HepG2 (cell line): ENCODE data around the gene ARHGEF7. TPM values are rescaled to one million over a fixed set of nuclear protein-coding genes. Genes with fewer than 3 reads are reported as not detected.
A peak's percentile ranks its signal among the peaks of the same experiment; 100 is the strongest.

Experiments used
- ARID2 ChIP-seq: sonication (generic); formaldehyde crosslinking; IDR thresholded peaks from 2 replicates; pipeline ENCODE4 v1.8.1; 2022; ENCODE audit warnings: mild to moderate bottlenecking, missing genetic modification reagents, borderline replicate concordance
- FOXM1 ChIP-seq: sonication (generic); formaldehyde crosslinking; IDR thresholded peaks from 2 replicates; pipeline ENCODE4 v1.5.0; 2020; ENCODE audit warnings: missing genetic modification reagents
- GABPA ChIP-seq, 2 experiments: IDR thresholded peaks; 2 replicates each; pipeline ENCODE4 v1.6.1; 2011 to 2016; ENCODE audit warnings: low read depth in 2 of 2, low read length in 1 of 2, missing biosample characterization in 1 of 2, missing genetic modification characterization in 1 of 2
- KLF6 ChIP-seq: IDR thresholded peaks from 2 replicates; pipeline ENCODE4 v1.8.0; 2016; ENCODE audit warnings: missing biosample characterization, missing genetic modification reagents
- KMT2A ChIP-seq: sonication (generic); formaldehyde crosslinking; IDR thresholded peaks from 2 replicates; pipeline ENCODE4 v1.4.0; 2020; ENCODE audit warnings: missing genetic modification reagents
- PHF21A ChIP-seq: sonication (generic); formaldehyde crosslinking; IDR thresholded peaks from 2 replicates; pipeline ENCODE4 v1.5.0; 2020; ENCODE audit warnings: mild to moderate bottlenecking, missing genetic modification reagents
- SETDB1 ChIP-seq: sonication (generic); formaldehyde crosslinking; IDR thresholded peaks from 2 replicates; pipeline ENCODE4 v1.5.1; 2020; ENCODE audit warnings: missing genetic modification reagents, mild to moderate bottlenecking, borderline replicate concordance
- SIN3B ChIP-seq: fragments of 150-350 bp; IDR thresholded peaks from 2 replicates; pipeline ENCODE4 v1.6.1; 2014; ENCODE audit warnings: low read length
- SRF ChIP-seq: IDR thresholded peaks from 2 replicates; pipeline ENCODE4 v1.6.1; 2011; ENCODE audit warnings: mild to moderate bottlenecking, low read depth, low read length, moderate library complexity
- TBP ChIP-seq: sonication (generic); formaldehyde crosslinking; IDR thresholded peaks from 2 replicates; pipeline ENCODE4 v1.5.0; 2020; ENCODE audit warnings: missing genetic modification reagents
- TBX3 ChIP-seq: fragments of 450-650 bp; IDR thresholded peaks from 2 replicates; pipeline ENCODE4 v1.6.1; 2017; ENCODE audit warnings: antibody characterized with exemption, mild to moderate bottlenecking, inconsistent platforms, borderline replicate concordance
- ZBTB21 ChIP-seq: sonication (generic); formaldehyde crosslinking; IDR thresholded peaks from 2 replicates; pipeline ENCODE4 v1.4.0; 2020; ENCODE audit warnings: missing genetic modification reagents
- ZFP36 ChIP-seq: fragments of 150-350 bp; IDR thresholded peaks from 2 replicates; pipeline ENCODE4 v1.6.1; 2018; ENCODE audit warnings: borderline replicate concordance, low read length, low read depth; ENCODE audit not compliant: partially characterized antibody
- ZNF207 ChIP-seq: fragments of 450-650 bp; IDR thresholded peaks from 2 replicates; pipeline ENCODE4 v1.6.1; 2016; ENCODE audit warnings: antibody characterized with exemption, borderline replicate concordance
- ZNF224 ChIP-seq: sonication (generic); formaldehyde crosslinking; IDR thresholded peaks from 2 replicates; pipeline ENCODE4 v1.5.0; 2020; ENCODE audit warnings: mild to moderate bottlenecking, missing genetic modification reagents
- ZNF24 ChIP-seq: fragments of 450-650 bp; IDR thresholded peaks from 2 replicates; pipeline ENCODE4 v1.6.1; 2017; ENCODE audit warnings: antibody characterized with exemption, mild to moderate bottlenecking
- ZNF263 ChIP-seq: sonication (generic); formaldehyde crosslinking; IDR thresholded peaks from 2 replicates; pipeline ENCODE4 v1.4.0; 2020; ENCODE audit warnings: missing genetic modification reagents
- ZNF274 ChIP-seq: sonication (generic); formaldehyde crosslinking; IDR thresholded peaks from 2 replicates; pipeline ENCODE4 v1.5.1; 2020; ENCODE audit warnings: mild to moderate bottlenecking, missing genetic modification reagents
- ZNF333 ChIP-seq: sonication (generic); formaldehyde crosslinking; IDR thresholded peaks from 2 replicates; pipeline ENCODE4 v1.4.0; 2020; ENCODE audit warnings: mild to moderate bottlenecking, missing genetic modification reagents, borderline replicate concordance
- ZNF441 ChIP-seq: sonication (generic); formaldehyde crosslinking; IDR thresholded peaks from 2 replicates; pipeline ENCODE4 v1.7.0; 2021; ENCODE audit warnings: missing genetic modification reagents, borderline replicate concordance
- ZNF451 ChIP-seq: sonication (generic); formaldehyde crosslinking; IDR thresholded peaks from 2 replicates; pipeline ENCODE4 v1.5.0; 2020; ENCODE audit warnings: mild to moderate bottlenecking, missing genetic modification reagents
- ZNF496 ChIP-seq: sonication (generic); formaldehyde crosslinking; IDR thresholded peaks from 2 replicates; pipeline ENCODE4 v1.8.1; 2023; ENCODE audit warnings: mild to moderate bottlenecking, moderate library complexity, missing genetic modification reagents; ENCODE audit not compliant: insufficient replicate concordance
- ZNF629 ChIP-seq: sonication (generic); formaldehyde crosslinking; conservative IDR thresholded peaks from 2 replicates; pipeline ENCODE4 v1.5.0; 2020; ENCODE audit warnings: missing genetic modification reagents
- polyA plus RNA-seq, 8 experiments: library from polyadenylated mRNA; depleted of rRNA in 3 of 8; stranded (reverse) in 7 of 8; unstranded in 1 of 8; fragments of >200 nt; fragmentation: Illumina TruSeq in 4 of 8; extraction: Trizol in 4 of 8; gene quantifications; 2 replicates each; pipeline versions ENCODE4 v1.2.1 to v1.2.3, GENCODE V29; 2011 to 2016; ENCODE audit warnings: low read depth in 4 of 8, missing spikeins in 1 of 8, mixed read lengths in 1 of 8; ENCODE audit not compliant: insufficient read depth in 1 of 8
- total RNA-seq, 5 experiments: library from RNA; depleted of rRNA; stranded (reverse); fragments of >200 nt; fragmentation: Illumina TruSeq; extraction: Trizol; gene quantifications; 2 replicates each; pipeline ENCODE4 v1.2.3, GENCODE V29; 2016; ENCODE audit warnings: low read depth in 1 of 5
- TF ChIP-seq, protein P1 (sequence below): sonication (generic); formaldehyde crosslinking; IDR thresholded peaks from 2 replicates; pipeline ENCODE4 v1.5.0; 2020; ENCODE audit warnings: mild to moderate bottlenecking, missing genetic modification reagents, moderate library complexity
- TF ChIP-seq, protein P2 (sequence below): sonication (generic); formaldehyde crosslinking; IDR thresholded peaks from 2 replicates; pipeline ENCODE4 v1.5.1; 2020; ENCODE audit warnings: missing genetic modification reagents, mild to moderate bottlenecking, borderline replicate concordance
- TF ChIP-seq, protein P3 (sequence below): sonication (generic); formaldehyde crosslinking; IDR thresholded peaks from 2 replicates; pipeline ENCODE4 v1.4.0; 2020; ENCODE audit warnings: missing genetic modification reagents, borderline replicate concordance

Gene ARHGEF7
- total and polyA plus RNA-seq, 2 of the 13 experiments (the other 11 are each of a cell fraction or from before 2014, with no cell fraction given): 15.7 to 22.3 TPM

DNA sequence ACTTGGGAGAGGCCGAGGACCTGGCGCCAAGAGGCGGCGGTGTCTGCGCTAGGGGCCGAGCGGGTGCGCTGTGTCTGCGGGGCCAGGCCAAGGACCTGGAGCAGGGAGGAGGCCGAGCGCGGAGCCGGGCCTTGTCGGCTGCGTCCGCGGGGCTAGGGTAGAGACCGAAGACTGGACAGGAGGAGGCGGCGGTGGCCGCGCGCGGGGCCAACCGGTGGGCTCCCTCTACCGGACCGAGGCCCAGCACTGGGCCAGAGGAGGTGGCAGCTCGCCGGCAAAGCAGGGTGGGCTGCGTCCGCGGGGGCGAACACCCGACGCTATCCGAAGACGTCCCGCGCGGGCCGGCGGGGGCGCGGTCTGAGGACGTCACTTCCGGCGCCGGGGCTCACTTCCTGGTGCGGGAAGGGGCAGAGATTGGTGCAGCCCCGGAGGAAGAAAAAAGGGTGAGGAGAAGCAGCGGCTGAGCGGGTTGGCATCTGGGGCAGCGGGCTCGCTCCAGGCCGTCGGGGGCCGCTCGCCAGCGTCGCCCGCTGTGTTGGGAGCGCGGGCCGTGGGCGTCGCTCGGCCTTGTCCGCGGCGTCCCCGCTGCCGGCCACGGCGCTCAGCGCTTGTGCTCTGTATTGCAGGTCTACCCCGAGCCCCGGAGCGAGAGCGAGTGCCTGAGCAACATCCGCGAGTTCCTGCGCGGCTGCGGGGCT is 38.3 kb downstream of the ARHGEF7 start (continued):
- TF ChIP-seq, protein P1, sequence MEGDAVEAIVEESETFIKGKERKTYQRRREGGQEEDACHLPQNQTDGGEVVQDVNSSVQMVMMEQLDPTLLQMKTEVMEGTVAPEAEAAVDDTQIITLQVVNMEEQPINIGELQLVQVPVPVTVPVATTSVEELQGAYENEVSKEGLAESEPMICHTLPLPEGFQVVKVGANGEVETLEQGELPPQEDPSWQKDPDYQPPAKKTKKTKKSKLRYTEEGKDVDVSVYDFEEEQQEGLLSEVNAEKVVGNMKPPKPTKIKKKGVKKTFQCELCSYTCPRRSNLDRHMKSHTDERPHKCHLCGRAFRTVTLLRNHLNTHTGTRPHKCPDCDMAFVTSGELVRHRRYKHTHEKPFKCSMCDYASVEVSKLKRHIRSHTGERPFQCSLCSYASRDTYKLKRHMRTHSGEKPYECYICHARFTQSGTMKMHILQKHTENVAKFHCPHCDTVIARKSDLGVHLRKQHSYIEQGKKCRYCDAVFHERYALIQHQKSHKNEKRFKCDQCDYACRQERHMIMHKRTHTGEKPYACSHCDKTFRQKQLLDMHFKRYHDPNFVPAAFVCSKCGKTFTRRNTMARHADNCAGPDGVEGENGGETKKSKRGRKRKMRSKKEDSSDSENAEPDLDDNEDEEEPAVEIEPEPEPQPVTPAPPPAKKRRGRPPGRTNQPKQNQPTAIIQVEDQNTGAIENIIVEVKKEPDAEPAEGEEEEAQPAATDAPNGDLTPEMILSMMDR (CRISPR knock-in tag): peak; percentile 66
- TF ChIP-seq ZBTB21 (CRISPR knock-in tag) (no peak), ZNF451 (CRISPR knock-in tag) (0 out of 2 replicates have a peak, but pooled peaks have one; percentile 76), SETDB1 (CRISPR knock-in tag) (peak; percentile 49; the same call in 1 of the 2 replicates), ZNF629 (CRISPR knock-in tag) (no peak), TBP (CRISPR knock-in tag) (no peak), ZNF496 (CRISPR knock-in tag) (no peak), KMT2A (peak; percentile 89), ZNF441 (peak; percentile 95), ZNF333 (CRISPR knock-in tag) (no peak), PHF21A (peak; percentile 80), ARID2 (CRISPR knock-in tag) (no peak), ZNF274 (CRISPR knock-in tag) (peak; percentile 72), TBX3 (peak; percentile 43; the same call in 1 of the 2 replicates), KLF6 (peak; percentile 77; the same call in 1 of the 2 replicates), SIN3B (0 out of 2 replicates have a peak, but pooled peaks have one; percentile 46), ZNF224 (CRISPR knock-in tag) (no peak), ZNF24 (no peak), ZNF207 (no peak), FOXM1 (CRISPR knock-in tag) (0 out of 2 replicates have a peak, but pooled peaks have one; percentile 30), SRF (no peak), ZNF263 (CRISPR knock-in tag) (peak; percentile 50; the same call in 1 of the 2 replicates), ZFP36 (no peak), GABPA (IDR thresholded peaks at IDR 0.05; ENCODE audit: low read depth, low read length) (peak; percentile 96), GABPA (CRISPR knock-in tag; IDR thresholded peaks at IDR 0.05; ENCODE audit: low read depth) (peak; percentile 93)
- TF ChIP-seq, protein P2, sequence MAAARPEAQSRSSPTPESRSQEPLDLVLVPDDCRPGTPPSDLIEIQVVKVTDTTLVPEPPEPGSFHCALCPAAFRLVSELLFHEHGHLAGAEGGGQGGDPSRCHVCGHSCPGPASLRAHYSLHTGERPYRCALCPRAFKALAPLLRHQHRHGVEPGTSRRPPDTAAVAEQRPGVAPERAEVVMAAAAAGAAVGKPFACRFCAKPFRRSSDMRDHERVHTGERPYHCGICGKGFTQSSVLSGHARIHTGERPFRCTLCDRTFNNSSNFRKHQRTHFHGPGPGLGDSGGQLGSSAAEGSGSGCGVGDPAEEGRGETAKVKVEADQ: peak; percentile 91; the same call in 1 of the 2 replicates
- TF ChIP-seq, protein P3, sequence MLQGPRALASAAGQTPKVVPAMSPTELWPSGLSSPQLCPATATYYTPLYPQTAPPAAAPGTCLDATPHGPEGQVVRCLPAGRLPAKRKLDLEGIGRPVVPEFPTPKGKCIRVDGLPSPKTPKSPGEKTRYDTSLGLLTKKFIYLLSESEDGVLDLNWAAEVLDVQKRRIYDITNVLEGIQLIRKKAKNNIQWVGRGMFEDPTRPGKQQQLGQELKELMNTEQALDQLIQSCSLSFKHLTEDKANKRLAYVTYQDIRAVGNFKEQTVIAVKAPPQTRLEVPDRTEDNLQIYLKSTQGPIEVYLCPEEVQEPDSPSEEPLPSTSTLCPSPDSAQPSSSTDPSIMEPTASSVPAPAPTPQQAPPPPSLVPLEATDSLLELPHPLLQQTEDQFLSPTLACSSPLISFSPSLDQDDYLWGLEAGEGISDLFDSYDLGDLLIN (CRISPR knock-in tag): 0 out of 2 replicates have a peak, but pooled peaks have one; percentile 17
